Uterus (tissue), 2 donors: ENCODE measurements around the gene LRRC8B.

ENCODE experiments used
- CTCF ChIP-seq, 4 experiments: fragments of 200-600 bp in 2 of 4; fragments of 450-650 bp in 2 of 4; sonication (generic) in 2 of 4; IDR thresholded peaks; one replicate each; pipeline ENCODE4 v1.5.1; 2016 to 2019; ENCODE audit warnings: antibody characterized with exemption in 4 of 4, mild to moderate bottlenecking in 2 of 4, moderate library complexity in 1 of 4
- POLR2A ChIP-seq, 2 donors: fragments of 450-650 bp; IDR thresholded peaks; one replicate each; pipeline ENCODE4 v1.6.1; 2016; ENCODE audit warnings: antibody characterized with exemption in 2 of 2, mild to moderate bottlenecking in 1 of 2, moderate library complexity in 1 of 2

- no peak for TF ChIP-seq CTCF (IDR thresholded peaks at IDR 0.05)
- no peak for TF ChIP-seq POLR2A (IDR thresholded peaks at IDR 0.05)
Observed at GRCh38 chr1:89643577-89643976, 118.9 kb downstream of the LRRC8B start.
